GM12864 (cell line): ENCODE results near the gene XRN2.

ENCODE experiments used
- DNase-seq: peaks from one replicate; pipeline ENCODE4 v3.0.0-alpha.2; 2011; ENCODE audit warnings: low read depth
- H3K4me3 ChIP-seq: 2 replicates; pipeline ENCODE4 v1.5.1; 2011; ENCODE audit warnings: mild to moderate bottlenecking, low read depth, low read length, control low read depth
- CTCF ChIP-seq: IDR thresholded peaks from 2 replicates; pipeline ENCODE4 v1.5.1; 2011; ENCODE audit warnings: low read depth, mild to moderate bottlenecking, moderate library complexity, low read length, control low read depth, inconsistent platforms; ENCODE audit errors: missing control alignments

XRN2 gene

DNA sequence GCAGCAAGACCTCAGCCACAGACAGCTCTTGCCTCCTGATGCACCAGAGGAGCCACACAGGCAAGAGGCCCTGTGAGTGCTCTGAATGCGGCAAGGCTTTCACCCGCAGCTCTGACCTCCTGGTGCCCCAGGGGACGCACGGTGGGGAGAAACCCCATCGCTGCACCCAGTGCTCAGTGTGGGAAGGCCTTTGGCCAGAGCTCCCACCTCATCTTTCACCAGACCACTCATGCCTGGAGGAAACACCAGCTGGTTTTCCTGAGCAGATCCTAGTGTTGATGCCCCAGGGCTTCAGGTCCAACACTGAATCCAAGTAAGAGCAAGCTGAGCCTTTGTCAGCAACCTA lies 37.0 kb upstream of the XRN2 start:
- TF ChIP-seq CTCF, result no peak
- DNase-seq, result no peak
- H3K4me3 ChIP-seq, result no peak overlapping the region

GRCh38 chr20:21269772-21270171 lies 33.4 kb upstream of the XRN2 start:
- TF ChIP-seq CTCF, result no peak
- H3K4me3 ChIP-seq, result no peak overlapping the region
- DNase-seq, result no peak

DNA sequence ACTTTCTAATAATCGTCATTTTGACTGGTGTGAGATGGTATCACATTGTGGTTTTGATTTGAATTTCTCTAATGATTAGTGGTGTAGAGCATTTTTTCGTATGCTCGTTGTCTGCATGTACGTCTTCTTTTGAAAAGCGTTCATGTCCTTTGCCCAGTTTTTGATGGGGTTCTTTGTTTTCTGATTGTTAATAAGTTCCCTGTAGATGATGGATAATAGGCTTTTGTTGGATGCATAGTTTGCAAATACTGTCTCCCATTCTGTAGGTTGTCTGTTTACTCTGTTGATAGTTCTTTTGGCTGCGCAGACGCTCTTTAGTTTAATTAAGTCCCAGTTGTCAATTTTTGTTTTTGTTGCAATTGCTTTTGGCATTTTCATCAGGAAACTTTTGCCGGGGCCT lies 32.3 kb upstream of the XRN2 start:
- no peak for TF ChIP-seq CTCF
- no peak overlapping the region for H3K4me3 ChIP-seq
- no peak for DNase-seq

DNA sequence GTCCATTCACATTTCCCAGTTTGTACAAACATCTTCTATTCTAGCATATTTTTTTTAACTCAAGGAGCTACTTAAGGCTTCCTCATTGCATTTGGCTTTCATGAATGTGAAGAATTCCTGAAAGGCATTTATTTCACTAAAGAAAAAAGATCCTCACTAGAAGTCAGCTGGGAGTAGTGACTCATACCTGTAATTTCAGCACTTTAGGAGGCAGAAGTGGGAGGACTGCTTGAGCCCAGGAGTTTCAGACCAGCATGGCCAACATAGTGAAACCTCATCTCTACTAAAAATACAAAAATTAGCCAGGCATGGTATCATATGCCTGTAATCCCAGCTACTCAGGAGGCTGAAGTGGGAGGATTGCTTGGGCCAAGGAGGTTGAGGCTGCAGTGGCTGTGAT lies 30.9 kb upstream of the XRN2 start:
- peak; percentile 16 for DNase-seq
- no peak overlapping the region for H3K4me3 ChIP-seq
- no peak for TF ChIP-seq CTCF

DNA sequence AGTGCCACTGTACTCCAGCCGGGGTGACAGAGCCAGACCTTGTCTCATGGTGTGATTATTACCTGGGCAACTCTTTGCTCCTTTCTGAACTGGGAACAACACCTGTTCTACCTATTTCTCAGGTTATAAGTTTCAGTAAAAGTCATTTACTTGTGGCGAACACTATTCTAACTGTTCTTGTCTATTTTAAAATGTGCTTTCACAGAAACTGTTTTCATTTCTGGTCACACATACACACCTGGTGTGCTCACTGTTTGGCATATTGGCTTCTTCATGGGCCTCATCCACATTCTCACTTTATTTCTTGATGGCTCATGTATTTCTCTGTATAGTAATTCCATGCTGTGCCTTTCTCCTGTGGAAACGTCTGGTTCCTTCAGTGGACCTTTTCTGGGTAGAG lies 30.5 kb upstream of the XRN2 start:
- H3K4me3 ChIP-seq, result no peak overlapping the region
- no peak for TF ChIP-seq CTCF
- DNase-seq, result peak; percentile 26

DNA sequence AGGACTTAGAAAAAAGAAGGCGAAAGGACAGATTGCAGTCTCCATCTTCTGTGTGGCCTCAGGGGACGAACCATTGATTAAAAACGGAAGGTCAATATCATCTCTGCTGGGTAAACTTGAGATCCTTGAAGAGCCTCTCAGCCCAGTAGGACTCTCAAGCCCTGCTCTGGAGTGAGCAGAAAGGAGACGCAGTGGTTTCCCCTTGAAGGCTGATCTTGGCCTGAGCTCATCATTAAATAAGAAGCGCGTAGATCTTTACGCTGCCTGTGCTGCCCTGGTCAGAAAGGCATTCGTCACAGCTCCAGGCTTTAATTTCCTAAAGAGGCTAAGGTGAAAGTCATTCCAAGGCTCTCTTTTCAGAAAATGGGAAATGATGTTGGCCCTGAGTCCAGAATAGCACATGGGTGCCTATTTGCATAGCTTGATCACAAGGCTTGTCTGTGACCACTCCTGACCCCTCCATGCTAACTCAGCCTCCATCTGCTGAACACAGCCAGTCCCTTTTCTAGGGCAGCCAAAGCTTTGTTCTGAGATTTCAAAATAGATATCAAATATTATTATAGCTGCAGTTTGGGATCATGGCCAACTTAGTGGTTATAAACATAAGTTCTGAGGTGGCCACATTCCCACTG lies 29.3 kb upstream of the XRN2 start:
- H3K4me3 ChIP-seq, result no peak overlapping the region
- DNase-seq, result no peak
- no peak for TF ChIP-seq CTCF

GRCh38 chr20:21278829-21279228 lies 24.3 kb upstream of the XRN2 start:
- no peak overlapping the region for H3K4me3 ChIP-seq
- TF ChIP-seq CTCF, result no peak
- no peak for DNase-seq
